NCI-H748 treated with DMSO at 0.1 percent for 48 hours (cell line): Measurements from ENCODE around the gene COG1.
A peak's percentile ranks its signal among the peaks of the same experiment; 100 is the strongest.

Source experiments
- DNase-seq: peaks from one replicate; lab custom pipeline; 2025; lab: John Stamatoyannopoulos, UW

COG1 gene

DNA sequence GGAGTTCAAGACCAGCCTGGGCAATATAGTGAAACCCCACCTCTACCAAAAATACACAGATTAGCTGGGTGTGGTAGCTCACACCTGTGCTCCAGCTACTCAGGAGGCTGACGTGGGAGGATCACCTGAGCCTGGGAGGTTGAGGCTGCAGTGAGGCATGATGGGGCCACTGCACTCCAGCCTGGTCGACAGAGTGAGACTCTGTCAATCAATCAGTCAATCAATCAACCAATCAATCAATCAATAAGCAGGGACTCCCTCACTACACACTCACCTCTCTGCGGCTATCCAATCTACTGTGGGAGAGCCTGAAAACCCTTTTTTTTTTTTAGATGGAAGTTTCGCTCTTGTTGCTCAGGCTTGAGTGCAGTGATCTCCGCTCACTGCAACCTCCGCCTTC is 37.2 kb downstream of the COG1 start:
- no peak for DNase-seq

GRCh38 chr17:73231395-73231794 is 38.5 kb downstream of the COG1 start:
- DNase-seq: no peak

DNA sequence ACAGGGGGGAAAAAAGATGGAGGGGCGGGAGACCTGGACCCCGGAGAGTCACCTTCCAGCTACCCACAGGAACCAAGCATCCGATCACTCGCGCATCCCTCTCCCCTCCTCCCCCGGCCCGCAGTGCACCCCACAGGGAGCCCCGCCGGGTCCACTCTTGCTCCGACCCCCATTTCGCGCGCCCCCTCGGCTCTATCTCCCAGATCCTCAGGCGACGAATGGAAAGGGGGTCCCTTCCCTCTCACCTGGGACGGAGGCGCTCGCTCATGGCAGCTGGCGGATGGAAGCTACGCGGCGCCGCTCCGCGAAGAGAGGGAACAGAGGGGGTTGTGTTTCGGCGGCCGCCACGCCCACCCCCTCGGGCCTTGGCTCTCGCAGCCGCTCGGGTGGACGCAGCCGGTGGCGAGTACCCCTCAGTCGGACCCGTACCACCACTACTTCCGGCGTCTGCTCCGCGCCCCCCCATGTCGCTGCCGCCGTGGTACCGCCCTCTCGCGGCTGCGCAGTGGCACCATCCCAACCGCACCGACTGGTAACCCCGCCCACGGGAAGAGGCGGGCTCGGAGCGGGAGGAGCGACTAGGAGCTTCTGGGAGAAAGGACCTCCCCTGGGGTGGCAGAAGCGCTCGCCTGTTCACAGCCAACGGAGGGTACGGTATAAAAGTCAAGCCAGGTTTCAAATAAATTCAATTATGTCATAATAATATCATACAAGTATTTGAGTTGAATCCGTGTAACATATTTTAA is 39.2 kb downstream of the COG1 start:
- DNase-seq: peak; percentile 88

DNA sequence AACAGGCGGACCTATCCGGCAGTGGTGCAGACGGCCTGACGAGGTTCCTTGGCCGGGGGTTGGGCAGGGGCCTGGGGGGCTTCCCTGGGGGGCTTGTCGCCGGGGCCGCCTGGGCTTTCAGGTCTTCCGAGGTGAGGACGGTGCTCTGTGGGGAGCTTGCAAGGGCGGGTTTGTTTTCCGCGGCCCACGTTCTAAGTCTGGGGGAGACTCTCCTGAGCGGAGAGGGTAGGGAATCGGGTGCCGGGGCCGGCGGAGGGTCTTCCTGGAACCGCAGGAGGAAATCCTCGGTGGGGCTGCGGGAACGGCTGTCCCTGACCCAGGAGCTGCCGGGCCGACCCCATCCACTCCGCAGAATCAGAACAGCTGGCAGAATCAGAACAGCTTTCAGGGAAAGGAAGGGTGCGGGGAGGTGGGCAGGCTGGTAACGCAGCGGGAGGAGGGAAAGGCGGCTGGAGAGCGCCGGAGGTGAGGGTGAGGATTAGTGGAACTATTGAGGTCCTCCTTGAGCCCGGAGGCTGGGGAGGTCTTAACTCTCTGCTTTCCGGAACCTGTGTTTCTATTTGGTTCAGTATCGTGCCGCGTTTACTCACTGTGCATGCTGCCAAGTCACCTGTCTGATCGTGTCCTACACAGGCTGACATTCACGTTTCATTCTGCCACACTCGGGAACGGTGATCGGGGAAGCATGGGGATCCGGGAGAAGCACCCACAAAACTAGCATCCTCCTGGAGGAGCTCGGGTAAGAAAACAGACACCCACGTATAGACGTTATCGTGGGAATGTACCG is 39.9 kb downstream of the COG1 start:
- no peak for DNase-seq

- no peak for DNase-seq
Observed at GRCh38 chr17:73234736-73235135, 41.9 kb downstream of the COG1 start.

DNA sequence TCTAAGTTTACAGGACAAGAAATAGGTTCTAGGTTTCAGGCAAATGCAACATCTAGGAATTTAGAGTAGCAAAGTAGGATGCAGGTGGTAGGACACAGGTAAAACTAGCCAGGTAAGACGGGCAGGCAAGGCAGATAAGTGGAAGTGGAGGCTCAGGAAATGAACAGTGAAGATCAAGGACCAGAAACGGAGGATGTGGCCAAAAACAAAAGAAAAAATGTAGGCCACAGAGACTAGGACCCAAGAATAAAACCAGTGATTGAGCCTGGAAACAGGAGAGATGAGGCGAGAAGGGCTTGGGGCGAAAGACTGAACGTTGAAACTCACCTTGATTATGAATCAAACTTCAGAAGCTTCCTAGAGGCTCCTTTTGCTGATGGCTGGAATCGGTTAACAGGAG is 44.9 kb downstream of the COG1 start:
- no peak for DNase-seq

GRCh38 chr17:73240561-73240960 is 47.7 kb downstream of the COG1 start:
- DNase-seq: no peak

DNA sequence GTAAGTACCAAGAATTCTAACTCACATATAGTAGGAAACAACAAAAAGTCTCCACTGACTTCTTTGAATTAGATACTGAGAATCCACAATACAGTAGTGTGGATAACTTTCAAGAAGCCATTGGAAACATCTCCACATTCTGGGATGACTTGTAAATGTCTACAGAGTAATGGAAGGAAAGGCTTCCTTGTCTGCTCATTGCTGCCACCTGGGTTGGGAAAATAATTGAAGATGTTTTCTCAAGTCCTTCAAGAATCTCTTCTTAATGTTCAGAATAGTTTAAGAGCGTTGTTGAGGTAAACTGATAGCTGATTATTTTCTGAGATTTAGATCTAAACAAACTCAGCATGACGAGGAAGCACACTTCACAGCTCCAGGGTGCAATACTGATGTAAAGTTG is 54.9 kb downstream of the COG1 start:
- DNase-seq: no peak

DNA sequence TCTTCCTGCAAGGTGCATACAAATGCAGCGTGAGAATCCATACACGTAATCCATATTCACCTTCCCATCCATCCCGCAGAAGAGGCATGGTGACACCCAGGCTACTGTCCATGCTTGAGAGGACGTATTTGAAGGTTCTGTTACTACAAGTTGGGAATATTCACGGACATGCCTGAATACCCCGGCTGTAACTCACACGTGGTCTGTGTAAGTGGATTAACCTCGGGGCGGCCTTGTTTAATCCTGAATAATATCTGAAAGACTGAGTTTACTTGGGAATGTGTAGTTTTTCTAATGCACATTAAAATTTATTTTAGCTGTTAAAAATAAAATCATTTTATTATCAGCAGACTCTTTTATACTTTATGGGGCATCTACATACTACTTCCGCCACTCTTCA is 55.7 kb downstream of the COG1 start:
- no peak for DNase-seq

DNA sequence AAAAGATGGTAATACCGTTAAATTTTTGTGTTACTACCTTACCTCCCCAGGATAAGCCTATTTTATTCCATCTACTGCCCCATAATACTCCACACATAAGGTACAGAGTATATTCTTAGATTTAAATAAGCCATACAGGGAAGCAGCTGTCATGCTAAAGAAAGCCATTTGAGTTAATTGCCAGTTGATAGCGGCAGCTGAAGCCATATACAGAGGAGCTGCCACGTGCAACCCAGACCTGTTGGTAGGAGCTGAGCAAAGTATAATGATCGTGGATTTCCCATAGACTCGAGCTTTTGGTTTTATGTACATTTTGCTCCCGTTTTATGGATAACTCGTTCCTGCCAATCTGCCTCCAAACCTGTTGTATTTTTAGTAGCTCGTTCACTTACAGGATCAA is 56.8 kb downstream of the COG1 start:
- no peak for DNase-seq

- no peak for DNase-seq
Observed at GRCh38 chr17:73250851-73251640, 58.2 kb downstream of the COG1 start.

- DNase-seq: no peak
Observed at GRCh38 chr17:73251871-73252270, 59.0 kb downstream of the COG1 start.

GRCh38 chr17:73255671-73256181 is 62.9 kb downstream of the COG1 start:
- no peak for DNase-seq

DNA sequence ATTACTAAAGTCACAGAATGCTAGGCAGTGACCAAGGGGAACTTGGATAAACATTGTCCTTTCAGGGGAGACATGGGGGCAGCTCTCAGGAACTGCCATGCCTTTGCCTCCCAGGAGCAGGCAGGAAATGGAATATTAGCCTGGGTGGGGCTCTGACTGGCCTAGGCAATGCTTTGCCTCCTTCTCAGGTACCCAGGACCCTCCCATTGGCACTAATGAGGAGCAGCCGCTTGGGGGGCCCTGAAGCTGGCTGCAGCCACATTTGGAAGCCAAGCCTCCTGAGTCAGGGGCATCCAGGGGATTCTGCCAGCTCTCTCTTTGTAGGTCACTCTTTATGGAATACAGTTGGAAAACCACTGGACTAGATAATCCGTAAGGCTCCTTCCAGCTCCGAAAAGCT is 63.4 kb downstream of the COG1 start:
- no peak for DNase-seq

GRCh38 chr17:73257516-73257915 is 64.7 kb downstream of the COG1 start:
- no peak for DNase-seq
